Activated CD4-positive, alpha-beta T cell treated with anti-CD3 and anti-CD28 coated beads, Interleukin-2, amount 10 ng/mL, durations not matched to agents 24 days and 14 days (primary cell): ENCODE results near the gene DPM3. TPM values are rescaled to one million over a fixed set of nuclear protein-coding genes. Genes with fewer than 3 reads are reported as not detected.

Source experiments
- DNase-seq: peaks from one replicate; pipeline ENCODE4 v3.0.0; 2022
- H3K27ac Mint-ChIP-seq: one replicate; pipeline ENCODE4 v1.8.0; 2022; ENCODE audit warnings: mild to moderate bottlenecking, mixed read lengths
- H3K27me3 Mint-ChIP-seq: one replicate; pipeline ENCODE4 v1.8.0; 2022; ENCODE audit warnings: mixed read lengths
- H3K36me3 Mint-ChIP-seq: one replicate; pipeline ENCODE4 v1.8.0; 2022; ENCODE audit warnings: low read depth, mild to moderate bottlenecking, mixed read lengths
- H3K4me1 Mint-ChIP-seq: one replicate; pipeline ENCODE4 v1.8.0; 2021; ENCODE audit warnings: mixed read lengths
- H3K4me3 Mint-ChIP-seq: one replicate; pipeline ENCODE4 v1.8.0; 2022; ENCODE audit warnings: mild to moderate bottlenecking, moderate library complexity, mixed read lengths
- H3K9me3 Mint-ChIP-seq: one replicate; pipeline ENCODE4 v1.8.0; 2021; ENCODE audit warnings: mixed read lengths
- intact Hi-C: fragments of 100-400 bp; cut with micrococcal nuclease; formaldehyde crosslinking; loops from one replicate; pipeline ENCODE4 v1.15.1; 2023
- total RNA-seq: library from RNA; stranded (reverse); gene quantifications from 2 replicates; pipeline ENCODE4 v1.2.3, GENCODE V29; 2022

DPM3 gene
- total RNA-seq, 1 donor from 2014 or later, result 34.5 TPM

GRCh38 chr1:155131285-155131684 lies 9.0 kb downstream of the DPM3 start:
- intact Hi-C loops, result no loop called here
- Mint-ChIP-seq H3K27ac (no peak overlapping the region), H3K4me1 (peaks cover 44% of the 10 kb centered on the region), H3K4me3 (no peak overlapping the region), H3K27me3 (peaks cover 37% of the 10 kb centered on the region), H3K36me3 (peaks cover 7% of the 10 kb centered on the region), H3K9me3 (no peaks in the 10 kb centered on the region)
- no peak for DNase-seq

DNA sequence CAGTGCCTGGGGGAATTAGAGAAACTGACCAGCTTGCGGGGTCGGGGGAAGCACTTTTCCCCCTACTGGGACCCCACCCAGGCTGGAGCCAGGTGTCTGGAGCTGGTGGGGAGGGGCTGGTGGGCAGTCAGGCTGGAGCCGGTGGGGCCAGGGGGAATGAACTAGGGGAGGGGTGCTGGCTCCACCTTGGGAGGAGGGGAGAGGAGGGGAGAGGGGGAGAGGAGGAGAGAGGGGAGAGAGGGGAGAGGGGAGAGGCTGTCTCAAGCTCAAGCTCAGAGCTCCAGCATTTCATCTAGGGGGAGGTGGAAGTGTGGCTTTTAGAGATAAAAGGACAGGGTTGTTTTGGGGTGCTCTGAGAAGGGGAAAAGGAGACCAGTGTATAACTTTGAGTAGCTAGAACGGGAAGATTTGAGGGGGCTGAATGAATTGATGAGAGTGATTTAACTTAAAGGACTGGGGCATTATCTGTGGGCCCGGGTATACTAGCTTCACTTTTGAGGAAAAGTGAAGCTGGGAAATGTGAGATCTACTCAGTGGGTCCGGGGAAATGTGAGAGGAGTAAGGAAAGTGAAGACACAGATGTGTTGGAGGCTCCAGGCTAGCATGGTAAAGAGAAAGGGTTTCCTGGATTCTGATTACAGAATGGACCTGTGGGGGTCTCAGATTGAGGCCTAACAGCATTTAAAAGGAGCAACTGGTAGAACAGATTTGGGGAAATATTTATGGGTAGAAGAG lies 9.9 kb downstream of the DPM3 start:
- DNase-seq, result no peak
- peaks cover 40% of the 10 kb centered on the region for H3K27me3 Mint-ChIP-seq
- H3K9me3 Mint-ChIP-seq, result no peaks in the 10 kb centered on the region
- intact Hi-C loops, result no loop called here
- no peak overlapping the region for H3K27ac Mint-ChIP-seq
- no peak overlapping the region for H3K4me3 Mint-ChIP-seq
- H3K36me3 Mint-ChIP-seq, result peaks cover 5% of the 10 kb centered on the region
- H3K4me1 Mint-ChIP-seq, result peaks cover 40% of the 10 kb centered on the region

DNA sequence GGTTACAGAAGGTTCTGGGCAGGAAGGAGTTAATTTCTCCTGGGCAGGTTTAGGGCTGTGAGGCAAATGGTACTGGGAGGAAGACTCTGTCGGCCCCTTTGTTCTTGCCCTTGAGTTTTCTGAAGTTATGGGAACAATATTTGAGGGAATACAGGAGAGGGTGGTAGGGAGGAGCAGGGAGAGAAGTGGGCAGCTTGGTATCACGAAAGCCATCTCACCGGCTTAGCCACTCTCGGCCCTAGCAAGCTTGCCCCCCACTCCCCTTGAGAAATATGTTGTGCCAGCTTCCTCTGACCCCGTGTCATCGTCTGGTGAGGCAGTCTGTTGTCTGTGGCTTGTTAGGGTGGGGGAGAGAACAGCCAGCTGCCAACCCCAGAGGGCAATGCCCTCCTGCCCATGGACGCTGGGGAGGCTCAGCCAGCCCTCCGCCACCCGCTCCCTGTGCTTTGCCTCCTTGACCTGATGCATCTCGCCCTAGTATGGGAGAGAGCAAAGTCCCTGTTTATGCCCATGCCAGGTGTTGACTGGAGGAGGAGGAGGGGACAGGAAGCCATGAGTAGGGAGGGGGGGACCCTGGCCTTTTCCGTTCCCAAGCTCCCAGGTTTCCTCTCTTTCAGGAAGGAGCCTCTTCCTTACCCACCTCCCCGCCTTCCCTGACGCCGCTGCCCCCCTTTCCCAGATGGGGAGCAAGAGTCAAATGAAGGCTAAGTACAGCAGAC lies 11.4 kb downstream of the DPM3 start:
- Mint-ChIP-seq H3K27me3 (peaks cover 51% of the 10 kb centered on the region), H3K27ac (no peak overlapping the region)
- intact Hi-C loops, result loop anchor here (5.0 kb wide), 1 partner anchor 38 kb away; no protein-coding TSS in a partner anchor

GRCh38 chr1:155127967-155128754 lies 12.2 kb downstream of the DPM3 start:
- Mint-ChIP-seq H3K27me3 (peaks cover 54% of the 10 kb centered on the region), H3K27ac (no peak overlapping the region), H3K36me3 (no peaks in the 10 kb centered on the region), H3K9me3 (no peaks in the 10 kb centered on the region), H3K4me3 (peak overlapping the region; percentile 84), H3K4me1 (peaks cover 29% of the 10 kb centered on the region)
- DNase-seq, result no peak
- intact Hi-C loops, result loop anchor here (1.0 to 5.0 kb wide), 4 partner anchors 7 to 47 kb away; partner anchors contain the start of gene SLC50A1

More for the DNA sequence above, 11.4 kb downstream of the DPM3 start:
- no peaks in the 10 kb centered on the region for H3K36me3 Mint-ChIP-seq
- peak overlapping the region; percentile 84 for H3K4me3 Mint-ChIP-seq
- peaks cover 31% of the 10 kb centered on the region for H3K4me1 Mint-ChIP-seq
- DNase-seq, result no peak
- H3K9me3 Mint-ChIP-seq, result no peaks in the 10 kb centered on the region

- Mint-ChIP-seq H3K4me3 (peak within 1 kb of the TSS; percentile 84), H3K27ac (no peak within 1 kb of the TSS), H3K9me3 (no peaks in the 10 kb centered on the region), H3K36me3 (no peaks in the 10 kb centered on the region), H3K4me1 (peaks cover 27% of the 10 kb centered on the region), H3K27me3 (peaks cover 56% of the 10 kb centered on the region)
- intact Hi-C loops, result loop anchor here (1.0 to 5.0 kb wide), 4 partner anchors 8 to 47 kb away; partner anchors contain the start of gene SLC50A1
- DNase-seq, result peak; percentile 87
Observed at GRCh38 chr1:155127105-155127966, 13.0 kb downstream of the DPM3 start, which contains the start of gene EFNA1. EFNA1 (plus strand) TSS chr1:155127876; CDS start chr1:155127978, 102 bp downstream.

DNA sequence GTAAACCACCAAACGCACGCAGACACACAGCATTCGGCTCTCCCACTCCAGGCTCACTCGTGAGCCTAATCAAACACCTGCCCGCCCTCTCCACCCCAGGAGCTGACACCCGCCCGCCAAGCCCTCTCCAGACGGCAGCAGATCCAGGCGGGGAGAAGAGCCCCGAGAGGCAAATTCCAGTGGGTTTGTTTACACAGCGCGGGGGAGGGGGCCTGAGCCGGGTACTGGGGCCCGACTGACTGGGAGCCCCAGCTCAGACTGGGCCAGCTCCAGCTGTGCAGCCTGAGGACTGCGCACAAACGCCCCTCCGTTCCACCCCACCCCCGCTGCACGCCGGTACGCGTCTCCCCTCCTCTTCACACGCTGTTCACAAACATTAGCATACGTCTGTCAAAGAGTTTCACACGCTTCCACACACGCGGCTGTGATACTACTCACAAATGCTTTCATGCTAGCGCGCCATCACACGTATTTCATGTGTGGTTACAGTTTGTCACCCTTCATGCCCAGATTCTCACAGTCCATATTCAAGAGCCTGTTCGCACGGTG lies 13.7 kb downstream of the DPM3 start:
- Mint-ChIP-seq H3K4me1 (peaks cover 25% of the 10 kb centered on the region), H3K9me3 (no peaks in the 10 kb centered on the region), H3K27ac (no peak overlapping the region), H3K27me3 (peaks cover 57% of the 10 kb centered on the region), H3K4me3 (peak overlapping the region; percentile 84), H3K36me3 (no peaks in the 10 kb centered on the region)
- peak; percentile 77 for DNase-seq
- intact Hi-C loops, result loop anchor here (1.0 to 5.0 kb wide), 4 partner anchors 9 to 46 kb away; partner anchors contain the start of gene SLC50A1

DNA sequence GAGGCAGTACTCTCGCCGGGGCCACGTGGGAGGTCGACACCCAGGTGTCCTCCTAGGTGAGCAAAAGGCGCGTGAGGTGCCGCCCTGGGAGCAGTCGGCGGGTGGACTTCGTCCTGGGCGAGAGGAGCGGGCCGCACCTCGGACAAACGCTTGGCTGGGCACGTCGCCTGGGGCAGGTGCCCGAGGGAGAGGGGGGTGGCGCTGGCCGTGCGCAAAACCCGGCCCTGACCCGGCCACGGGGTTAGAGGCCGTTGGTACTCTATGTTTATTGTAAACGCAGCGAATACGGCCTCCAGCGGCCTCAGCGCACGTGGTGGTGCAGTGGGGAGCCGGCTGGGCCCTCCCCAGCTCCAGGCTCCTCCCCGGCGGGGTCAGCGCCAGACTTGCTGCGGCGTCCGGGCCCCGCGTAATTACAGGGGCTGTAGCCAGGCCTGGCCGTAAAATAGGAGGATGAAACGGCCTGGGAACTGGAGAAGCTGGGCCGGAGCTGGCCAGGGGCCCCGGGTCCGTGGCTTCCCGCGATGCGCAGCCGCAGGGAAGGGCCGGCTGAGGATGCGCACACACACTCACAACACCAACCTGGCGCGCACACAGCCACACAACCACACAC lies 14.3 kb downstream of the DPM3 start:
- peaks cover 60% of the 10 kb centered on the region for H3K27me3 Mint-ChIP-seq
- H3K27ac Mint-ChIP-seq, result no peak overlapping the region
- intact Hi-C loops, result loop anchor here (2.0 to 5.0 kb wide), 3 partner anchors 31 to 45 kb away; no protein-coding TSS in a partner anchor
- DNase-seq, result no peak
- no peaks in the 10 kb centered on the region for H3K9me3 Mint-ChIP-seq
- H3K4me1 Mint-ChIP-seq, result peaks cover 25% of the 10 kb centered on the region
- peak overlapping the region; percentile 23 for H3K4me3 Mint-ChIP-seq
- H3K36me3 Mint-ChIP-seq, result no peaks in the 10 kb centered on the region

- no peak overlapping the region for H3K27ac Mint-ChIP-seq
- H3K9me3 Mint-ChIP-seq, result no peaks in the 10 kb centered on the region
- peak overlapping the region; percentile 23 for H3K4me3 Mint-ChIP-seq
- peaks cover 25% of the 10 kb centered on the region for H3K4me1 Mint-ChIP-seq
- intact Hi-C loops, result loop anchor here (5.0 kb wide), 1 partner anchor 42 kb away; no protein-coding TSS in a partner anchor
- no peak for DNase-seq
- no peaks in the 10 kb centered on the region for H3K36me3 Mint-ChIP-seq
- peaks cover 55% of the 10 kb centered on the region for H3K27me3 Mint-ChIP-seq
Observed at GRCh38 chr1:155125511-155125945, 14.8 kb downstream of the DPM3 start.

GRCh38 chr1:155124503-155125463 lies 15.5 kb downstream of the DPM3 start:
- H3K27me3 Mint-ChIP-seq, result peaks cover 57% of the 10 kb centered on the region
- no peak for DNase-seq
- no peak overlapping the region for H3K4me3 Mint-ChIP-seq
- H3K36me3 Mint-ChIP-seq, result no peaks in the 10 kb centered on the region
- intact Hi-C loops, result loop anchor here (5.0 kb wide), 1 partner anchor 43 kb away; no protein-coding TSS in a partner anchor
- H3K4me1 Mint-ChIP-seq, result peaks cover 25% of the 10 kb centered on the region
- no peaks in the 10 kb centered on the region for H3K9me3 Mint-ChIP-seq
- H3K27ac Mint-ChIP-seq, result no peak overlapping the region

- Mint-ChIP-seq H3K27me3 (peaks cover 53% of the 10 kb centered on the region), H3K4me3 (no peak overlapping the region), H3K27ac (no peak overlapping the region), H3K4me1 (peaks cover 18% of the 10 kb centered on the region), H3K36me3 (no peaks in the 10 kb centered on the region), H3K9me3 (no peaks in the 10 kb centered on the region)
- intact Hi-C loops, result no loop called here
- DNase-seq, result no peak
Observed at GRCh38 chr1:155123801-155124200, 16.5 kb downstream of the DPM3 start.

DNA sequence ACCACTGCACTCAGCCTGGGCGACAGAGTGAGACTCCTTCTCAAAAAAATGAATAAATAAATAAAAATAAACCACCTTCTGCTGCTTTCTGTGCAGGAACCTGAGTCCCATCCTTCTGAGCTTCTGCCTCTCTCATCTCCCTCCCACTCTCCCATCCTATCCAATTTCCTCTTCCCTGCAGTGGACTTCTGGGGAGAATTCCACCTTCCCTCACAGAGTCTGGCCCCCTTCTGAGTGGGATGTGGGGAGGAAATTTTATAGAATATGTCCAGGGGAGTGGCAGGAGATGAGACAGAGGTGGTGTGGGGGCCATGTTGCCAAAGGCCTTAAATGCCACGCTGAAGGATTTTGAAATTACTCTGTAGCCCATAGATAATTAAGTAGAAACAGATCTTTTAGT lies 18.0 kb downstream of the DPM3 start:
- Mint-ChIP-seq H3K4me1 (peaks cover 6% of the 10 kb centered on the region), H3K36me3 (no peaks in the 10 kb centered on the region), H3K27ac (no peak overlapping the region), H3K4me3 (no peak overlapping the region), H3K9me3 (no peaks in the 10 kb centered on the region), H3K27me3 (peaks cover 45% of the 10 kb centered on the region)
- DNase-seq, result no peak
- intact Hi-C loops, result no loop called here
